HG02642 (cell line): ENCODE data around the gene PLEKHG5.
A peak's percentile ranks its signal among the peaks of the same experiment; 100 is the strongest.
"Not testable (repeated sequence)": the region's sequence is repeated elsewhere in the genome, so short reads cannot be mapped to it uniquely, and the experiment has no call there.

Experiments
- ATAC-seq: cut with Tn5 transposase; IDR thresholded peaks from one replicate; pipeline ENCODE4 v1.9.1; 2021; ENCODE audit warnings: mild to moderate bottlenecking; ENCODE audit not compliant: unreplicated experiment, poor library complexity

Gene PLEKHG5

GRCh38 chr1:6498576-6499111 is 7.2 kb upstream of the PLEKHG5 start:
- ATAC-seq, result no peak

- ATAC-seq, result no peak
Measured at GRCh38 chr1:6497867-6498575, 6.6 kb upstream of the PLEKHG5 start.

GRCh38 chr1:6497215-6497866 is 5.9 kb upstream of the PLEKHG5 start:
- no peak for ATAC-seq

GRCh38 chr1:6496890-6497214 is 5.4 kb upstream of the PLEKHG5 start:
- no peak for ATAC-seq

GRCh38 chr1:6496365-6496721 is 4.9 kb upstream of the PLEKHG5 start:
- no peak for ATAC-seq

GRCh38 chr1:6495540-6496364 is 4.3 kb upstream of the PLEKHG5 start:
- ATAC-seq, result no peak

- ATAC-seq, result no peak
Measured at GRCh38 chr1:6495041-6495441, 3.6 kb upstream of the PLEKHG5 start.

- no peak for ATAC-seq
Measured at GRCh38 chr1:6494627-6495026, 3.2 kb upstream of the PLEKHG5 start.

GRCh38 chr1:6493834-6494223 is 2.4 kb upstream of the PLEKHG5 start:
- ATAC-seq, result not testable (repeated sequence)

- ATAC-seq, result no peak
Measured at GRCh38 chr1:6491966-6492365, 499 bp upstream of the PLEKHG5 start.

- ATAC-seq, result no peak
Measured at GRCh38 chr1:6491081-6491449, 402 bp downstream of the PLEKHG5 start.

- ATAC-seq, result peak; percentile 50
Measured at GRCh38 chr1:6490181-6491080, 1.0 kb downstream of the PLEKHG5 start.

GRCh38 chr1:6489799-6490180 is 1.7 kb downstream of the PLEKHG5 start:
- peak; percentile 58 for ATAC-seq

GRCh38 chr1:6489383-6489765 is 2.1 kb downstream of the PLEKHG5 start:
- no peak for ATAC-seq

GRCh38 chr1:6488602-6489382 is 2.7 kb downstream of the PLEKHG5 start:
- ATAC-seq, result no peak

- no peak for ATAC-seq
Measured at GRCh38 chr1:6487804-6488484, 3.5 kb downstream of the PLEKHG5 start.

- no peak for ATAC-seq
Measured at GRCh38 chr1:6486433-6487011, 4.9 kb downstream of the PLEKHG5 start.

GRCh38 chr1:6485168-6486101 is 6.0 kb downstream of the PLEKHG5 start:
- no peak for ATAC-seq
